ENCODE measurements around the gene PTPN9. TPM values are rescaled to one million over a fixed set of nuclear protein-coding genes. Genes with fewer than 3 reads are reported as not detected.

Gene PTPN9
- total RNA-seq, 1 experiment from 2014 or later: 42.2 TPM

GRCh38 chr15:75565062-75565970 is 13.8 kb downstream of the PTPN9 start:
- no peak overlapping the region for H3K18ac ChIP-seq (ENCODE audit: insufficient read length, low read depth, low read length)
- no peak overlapping the region for H3K4ac ChIP-seq (ENCODE audit: low read depth, low read length)
- Mint-ChIP-seq H3K4me1 (peaks cover 0 to 7% of the 10 kb centered on the region in 2 experiments; a peak in 2 of 4 replicates), H3K27me3 (ENCODE audit: low read depth) (no peaks in the 10 kb centered on the region), H3K9me3 (no peaks in the 10 kb centered on the region), H3K36me3 (ENCODE audit: insufficient read depth in 1 of 3, low read depth in 3 of 3) (peaks cover 9 to 25% (median 20%) of the 10 kb centered on the region in 3 experiments; a peak in 6 of 7 replicates), H3K27ac (peak overlapping the region in 1 of 3 experiments; percentile 77; a peak in 1 of 7 replicates), H3K4me3 (no peak overlapping the region)
- H4K91ac ChIP-seq (ENCODE audit: insufficient read length, low read depth, low read length): no peak overlapping the region
- no peak overlapping the region for H4K5ac ChIP-seq (ENCODE audit: insufficient read length, low read depth, low read length)
- H3T11ph ChIP-seq (ENCODE audit: low read length): no peak overlapping the region
- no peak overlapping the region for H3K56ac ChIP-seq (ENCODE audit: insufficient read length, low read depth, low read length)
- no peak overlapping the region for H3K27ac ChIP-seq (ENCODE audit: insufficient read length, low read depth, low read length)
- no peak for DNase-seq
- H2BK20ac ChIP-seq (ENCODE audit: low read depth, low read length, poor library complexity, severe bottlenecking): no peak overlapping the region
- no peak overlapping the region for H2AK5ac ChIP-seq (ENCODE audit: insufficient read length, low read length)
- peaks cover 11% of the 10 kb centered on the region; the same call in 1 of the 2 replicates for H3K79me2 ChIP-seq (ENCODE audit: insufficient read depth, low read length)
- no peaks in the 10 kb centered on the region for H3K4me1 ChIP-seq (ENCODE audit: insufficient read depth, low read length)
- no peak overlapping the region for H2BK12ac ChIP-seq (ENCODE audit: insufficient read length, low read depth, low read length)
- no peak overlapping the region for H3K23ac ChIP-seq (ENCODE audit: insufficient read length, low read depth, low read length)
- H2BK15ac ChIP-seq (ENCODE audit: low read depth, low read length): no peak overlapping the region
- H4K8ac ChIP-seq (replicated peaks; ENCODE audit: insufficient read length, low read depth, low read length): no peak overlapping the region
- peaks cover 5% of the 10 kb centered on the region for H3K79me1 ChIP-seq (ENCODE audit: insufficient read depth, low read depth, low read length, poor library complexity, severe bottlenecking)
- H3K4me2 ChIP-seq (ENCODE audit: insufficient read depth, insufficient read length, low read length): no peak overlapping the region
- no peak overlapping the region for H3K14ac ChIP-seq (ENCODE audit: insufficient read depth, low read length)
- no peak for TF ChIP-seq CTCF (conservative IDR thresholded peaks at IDR 0.05)
- H3K9ac ChIP-seq (ENCODE audit: extremely low read depth, insufficient read length, low read length): no peak overlapping the region
- no peaks in the 10 kb centered on the region for H3K9me3 ChIP-seq (ENCODE audit: control insufficient read depth, low read depth, low read length)
- H3K23me2 ChIP-seq (ENCODE audit: insufficient read length, low read depth, low read length, poor library complexity, severe bottlenecking): no peaks in the 10 kb centered on the region
- WGBS (ENCODE audit: extremely low coverage, insufficient read length, low lambda C conversion rate): no CpG with 5 or more reads among the region's 3 CpGs
- H4K20me1 ChIP-seq (ENCODE audit: control insufficient read depth, insufficient read depth, insufficient read length): no peaks in the 10 kb centered on the region
- no peaks in the 10 kb centered on the region for H3K27me3 ChIP-seq (ENCODE audit: insufficient read depth, low read length)
- no peak overlapping the region for H2BK5ac ChIP-seq (ENCODE audit: insufficient read length, low read length)
- H2AFZ ChIP-seq (ENCODE audit: low read length): no peak overlapping the region
- H2BK120ac ChIP-seq (ENCODE audit: low read depth, low read length, poor library complexity, severe bottlenecking): no peak overlapping the region

Data from H9 (cell line).